Peyer's patch (tissue), 4 donors: ENCODE data around the gene PLD2.

Experiments used
- POLR2A ChIP-seq, 2 donors: fragments of 450-650 bp; IDR thresholded peaks; one replicate each; pipeline ENCODE4 v1.5.1; 2017; ENCODE audit warnings: antibody characterized with exemption in 2 of 2, mild to moderate bottlenecking in 2 of 2, moderate library complexity in 2 of 2
- TF ChIP-seq, protein P1 (sequence below), 6 experiments: fragments of 450-650 bp in 4 of 6; fragments of 200-600 bp in 2 of 6; sonication (generic) in 1 of 6; IDR thresholded peaks; one replicate each; pipeline ENCODE4 v1.5.1; 2017 to 2019; ENCODE audit warnings: antibody characterized with exemption in 6 of 6, mild to moderate bottlenecking in 3 of 6, moderate library complexity in 1 of 6

DNA sequence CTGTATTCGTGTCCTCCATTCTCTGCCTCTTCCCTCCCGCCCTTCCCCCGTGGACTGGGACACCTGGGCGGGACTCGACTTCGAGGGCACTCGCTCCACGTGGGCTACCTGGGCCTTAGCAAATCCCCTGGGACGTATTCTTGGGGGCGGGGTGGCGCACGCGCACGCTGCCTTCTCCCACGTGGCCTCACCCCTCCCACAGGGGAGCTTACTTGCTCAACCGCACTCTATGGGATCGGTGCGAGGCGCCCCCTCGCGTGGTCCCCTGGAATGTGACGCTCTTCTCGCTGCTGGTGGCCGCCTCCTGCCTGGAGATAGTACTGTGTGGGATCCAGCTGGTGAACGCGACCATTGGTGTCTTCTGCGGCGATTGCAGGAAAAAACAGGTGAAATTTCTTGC lies 24.3 kb upstream of the PLD2 start:
- TF ChIP-seq, protein P1, sequence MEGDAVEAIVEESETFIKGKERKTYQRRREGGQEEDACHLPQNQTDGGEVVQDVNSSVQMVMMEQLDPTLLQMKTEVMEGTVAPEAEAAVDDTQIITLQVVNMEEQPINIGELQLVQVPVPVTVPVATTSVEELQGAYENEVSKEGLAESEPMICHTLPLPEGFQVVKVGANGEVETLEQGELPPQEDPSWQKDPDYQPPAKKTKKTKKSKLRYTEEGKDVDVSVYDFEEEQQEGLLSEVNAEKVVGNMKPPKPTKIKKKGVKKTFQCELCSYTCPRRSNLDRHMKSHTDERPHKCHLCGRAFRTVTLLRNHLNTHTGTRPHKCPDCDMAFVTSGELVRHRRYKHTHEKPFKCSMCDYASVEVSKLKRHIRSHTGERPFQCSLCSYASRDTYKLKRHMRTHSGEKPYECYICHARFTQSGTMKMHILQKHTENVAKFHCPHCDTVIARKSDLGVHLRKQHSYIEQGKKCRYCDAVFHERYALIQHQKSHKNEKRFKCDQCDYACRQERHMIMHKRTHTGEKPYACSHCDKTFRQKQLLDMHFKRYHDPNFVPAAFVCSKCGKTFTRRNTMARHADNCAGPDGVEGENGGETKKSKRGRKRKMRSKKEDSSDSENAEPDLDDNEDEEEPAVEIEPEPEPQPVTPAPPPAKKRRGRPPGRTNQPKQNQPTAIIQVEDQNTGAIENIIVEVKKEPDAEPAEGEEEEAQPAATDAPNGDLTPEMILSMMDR (IDR thresholded peaks at IDR 0.05): no peak
- TF ChIP-seq POLR2A (IDR thresholded peaks at IDR 0.05): no peak
